Glutamatergic neuron (in vitro differentiated cells): ENCODE results near the gene RIN2. TPM values are rescaled to one million over a fixed set of nuclear protein-coding genes. Genes with fewer than 3 reads are reported as not detected.

Source experiments
- DNase-seq: peaks from one replicate; pipeline ENCODE4 v3.0.0; 2022
- H3K27ac Mint-ChIP-seq: one replicate; pipeline ENCODE4 v1.8.0; 2020; ENCODE audit warnings: mild to moderate bottlenecking, mixed read lengths, inconsistent platforms; ENCODE audit not compliant: unreplicated experiment
- H3K27me3 Mint-ChIP-seq: one replicate; pipeline ENCODE4 v1.8.0; 2020; ENCODE audit warnings: mild to moderate bottlenecking, moderate library complexity, mixed read lengths, inconsistent platforms; ENCODE audit not compliant: unreplicated experiment
- H3K36me3 Mint-ChIP-seq: one replicate; pipeline ENCODE4 v1.8.0; 2020; ENCODE audit warnings: mild to moderate bottlenecking, mixed read lengths, inconsistent platforms; ENCODE audit not compliant: unreplicated experiment
- H3K4me1 Mint-ChIP-seq: one replicate; pipeline ENCODE4 v1.8.0; 2020; ENCODE audit warnings: mild to moderate bottlenecking, low read depth, mixed read lengths, inconsistent platforms; ENCODE audit not compliant: unreplicated experiment
- H3K4me3 Mint-ChIP-seq: one replicate; pipeline ENCODE4 v1.8.0; 2020; ENCODE audit warnings: mild to moderate bottlenecking, mixed read lengths, inconsistent platforms; ENCODE audit not compliant: unreplicated experiment
- H3K9me3 Mint-ChIP-seq: one replicate; pipeline ENCODE4 v1.8.0; 2020; ENCODE audit warnings: mild to moderate bottlenecking, moderate library complexity, mixed read lengths, inconsistent platforms; ENCODE audit not compliant: unreplicated experiment
- total RNA-seq: library from RNA; stranded (reverse); fragmentation: NEBNext Ultra II Directional; extraction: Animal tissue kit (Norgen Biotek cat#: 25700); gene quantifications from one replicate; pipeline ENCODE4 v1.2.1, GENCODE V29; 2021; ENCODE audit not compliant: unreplicated experiment
- TF ChIP-seq, protein P1 (sequence below): fragments of 200-600 bp; sonication (generic); IDR thresholded peaks from one replicate; pipeline ENCODE4 v1.5.0; 2021; ENCODE audit not compliant: partially characterized antibody, unreplicated experiment

Gene RIN2
- total RNA-seq, 1 donor from 2014 or later: 108 TPM

DNA sequence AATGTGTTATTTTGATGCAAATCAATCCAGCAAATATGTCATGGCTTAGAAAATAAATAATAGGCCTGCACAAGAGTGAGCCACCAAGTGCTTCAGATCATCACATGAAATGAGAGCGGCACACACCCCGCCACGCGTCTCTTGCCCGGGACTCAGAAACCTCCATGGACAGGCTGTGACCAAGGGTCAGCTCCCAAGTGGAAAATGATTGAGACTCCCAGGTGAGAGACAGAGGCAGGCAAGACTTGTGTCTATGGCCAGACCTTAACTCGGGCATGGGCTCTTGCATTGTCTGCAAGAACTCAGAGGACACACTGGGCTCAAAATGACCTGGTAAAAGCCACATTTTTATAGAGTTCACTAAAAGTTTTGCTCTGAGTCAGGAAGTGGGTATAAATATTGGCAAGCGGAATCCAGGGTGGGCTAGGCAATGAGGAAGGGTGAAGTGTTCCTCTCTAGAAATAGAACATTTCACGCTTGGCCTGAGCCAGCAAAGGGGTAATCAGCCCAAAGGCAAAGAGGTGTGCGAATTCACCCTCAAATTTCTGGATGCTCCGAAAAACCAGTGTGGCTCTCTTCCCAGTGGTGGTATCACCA is 30.7 kb upstream of the RIN2 start:
- H3K36me3 Mint-ChIP-seq: no peaks in the 10 kb centered on the region
- no peak overlapping the region for H3K4me3 Mint-ChIP-seq
- H3K27ac Mint-ChIP-seq: no peak overlapping the region
- no peak for DNase-seq
- TF ChIP-seq, protein P1, sequence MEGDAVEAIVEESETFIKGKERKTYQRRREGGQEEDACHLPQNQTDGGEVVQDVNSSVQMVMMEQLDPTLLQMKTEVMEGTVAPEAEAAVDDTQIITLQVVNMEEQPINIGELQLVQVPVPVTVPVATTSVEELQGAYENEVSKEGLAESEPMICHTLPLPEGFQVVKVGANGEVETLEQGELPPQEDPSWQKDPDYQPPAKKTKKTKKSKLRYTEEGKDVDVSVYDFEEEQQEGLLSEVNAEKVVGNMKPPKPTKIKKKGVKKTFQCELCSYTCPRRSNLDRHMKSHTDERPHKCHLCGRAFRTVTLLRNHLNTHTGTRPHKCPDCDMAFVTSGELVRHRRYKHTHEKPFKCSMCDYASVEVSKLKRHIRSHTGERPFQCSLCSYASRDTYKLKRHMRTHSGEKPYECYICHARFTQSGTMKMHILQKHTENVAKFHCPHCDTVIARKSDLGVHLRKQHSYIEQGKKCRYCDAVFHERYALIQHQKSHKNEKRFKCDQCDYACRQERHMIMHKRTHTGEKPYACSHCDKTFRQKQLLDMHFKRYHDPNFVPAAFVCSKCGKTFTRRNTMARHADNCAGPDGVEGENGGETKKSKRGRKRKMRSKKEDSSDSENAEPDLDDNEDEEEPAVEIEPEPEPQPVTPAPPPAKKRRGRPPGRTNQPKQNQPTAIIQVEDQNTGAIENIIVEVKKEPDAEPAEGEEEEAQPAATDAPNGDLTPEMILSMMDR: no peak
- no peaks in the 10 kb centered on the region for H3K4me1 Mint-ChIP-seq
- peaks cover 2% of the 10 kb centered on the region for H3K27me3 Mint-ChIP-seq
- H3K9me3 Mint-ChIP-seq: no peaks in the 10 kb centered on the region

- no peaks in the 10 kb centered on the region for H3K9me3 Mint-ChIP-seq
- H3K4me1 Mint-ChIP-seq: peaks cover 13% of the 10 kb centered on the region
- H3K4me3 Mint-ChIP-seq: no peak overlapping the region
- H3K36me3 Mint-ChIP-seq: no peaks in the 10 kb centered on the region
- no peak for DNase-seq
- peaks cover 2% of the 10 kb centered on the region for H3K27me3 Mint-ChIP-seq
- TF ChIP-seq, protein P1: no peak
- H3K27ac Mint-ChIP-seq: no peak overlapping the region
Observed at GRCh38 chr20:19729672-19730071, 28.4 kb upstream of the RIN2 start.

GRCh38 chr20:19730706-19731105 is 27.4 kb upstream of the RIN2 start:
- Mint-ChIP-seq H3K27ac (no peak overlapping the region), H3K36me3 (no peaks in the 10 kb centered on the region), H3K4me3 (no peak overlapping the region), H3K4me1 (peaks cover 22% of the 10 kb centered on the region), H3K9me3 (no peaks in the 10 kb centered on the region), H3K27me3 (peaks cover 3% of the 10 kb centered on the region)
- TF ChIP-seq, protein P1: no peak
- DNase-seq: no peak

DNA sequence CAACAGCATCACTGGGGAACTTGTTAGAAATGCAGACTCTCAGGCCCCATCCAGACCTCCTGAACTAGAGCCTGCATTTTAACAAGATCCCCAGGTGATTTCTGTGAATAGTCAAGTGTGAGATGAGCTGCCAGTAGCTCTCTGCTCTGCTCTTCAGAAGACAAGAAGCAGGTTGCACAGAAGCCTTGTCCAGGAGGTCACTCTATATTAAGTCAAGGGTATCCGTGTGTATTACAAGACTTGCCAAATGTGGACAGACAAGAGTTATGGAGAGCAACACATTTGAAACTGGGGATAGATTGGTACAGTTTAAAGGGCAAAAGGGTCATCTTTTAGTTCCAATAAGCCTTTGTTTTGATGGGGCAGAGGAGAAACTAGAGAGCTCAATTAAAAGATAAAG is 23.2 kb upstream of the RIN2 start:
- DNase-seq: no peak
- no peaks in the 10 kb centered on the region for H3K36me3 Mint-ChIP-seq
- H3K27me3 Mint-ChIP-seq: peaks cover 5% of the 10 kb centered on the region
- peak overlapping the region; percentile 58 for H3K4me3 Mint-ChIP-seq
- TF ChIP-seq, protein P1: no peak
- peaks cover 3% of the 10 kb centered on the region for H3K9me3 Mint-ChIP-seq
- H3K27ac Mint-ChIP-seq: peak overlapping the region; percentile 97
- peaks cover 34% of the 10 kb centered on the region for H3K4me1 Mint-ChIP-seq

- no peaks in the 10 kb centered on the region for H3K36me3 Mint-ChIP-seq
- peaks cover 39% of the 10 kb centered on the region for H3K4me1 Mint-ChIP-seq
- TF ChIP-seq, protein P1: no peak
- peak overlapping the region; percentile 62 for H3K4me3 Mint-ChIP-seq
- H3K9me3 Mint-ChIP-seq: peaks cover 3% of the 10 kb centered on the region
- DNase-seq: peak; percentile 72
- H3K27ac Mint-ChIP-seq: peak overlapping the region; percentile 97
- peaks cover 5% of the 10 kb centered on the region for H3K27me3 Mint-ChIP-seq
Observed at GRCh38 chr20:19735446-19735845, 22.6 kb upstream of the RIN2 start.
